Lower lobe of right lung (tissue), 2 donors: ENCODE data around the gene BCAM. TPM values are rescaled to one million over a fixed set of nuclear protein-coding genes. Genes with fewer than 3 reads are reported as not detected.

Source experiments
- ATAC-seq, 2 donors: fragments of 200-7000 bp; cut with Tn5 transposase; one replicate each; pipeline ENCODE4 v1.9.1; 2020 to 2022; ENCODE audit warnings: mild to moderate bottlenecking in 2 of 2, moderate library complexity in 2 of 2
- DNase-seq: peaks from one replicate; pipeline ENCODE4 v3.0.0-alpha.2; 2020
- H3K27ac ChIP-seq: fragments of 200-600 bp; one replicate; pipeline ENCODE4 v1.8.0; 2022
- H3K27me3 ChIP-seq: fragments of 200-600 bp; one replicate; pipeline ENCODE4 v1.8.0; 2022; ENCODE audit warnings: low read depth
- H3K36me3 ChIP-seq: fragments of 200-600 bp; one replicate; pipeline ENCODE4 v1.8.0; 2022; ENCODE audit warnings: mild to moderate bottlenecking
- H3K4me1 ChIP-seq: fragments of 200-600 bp; one replicate; pipeline ENCODE4 v1.8.0; 2022
- H3K4me3 ChIP-seq: fragments of 200-600 bp; one replicate; pipeline ENCODE4 v1.8.0; 2022; ENCODE audit warnings: mild to moderate bottlenecking
- H3K9me3 ChIP-seq: fragments of 200-600 bp; one replicate; pipeline ENCODE4 v1.8.0; 2022
- CTCF ChIP-seq: fragments of 200-600 bp; IDR thresholded peaks from one replicate; pipeline ENCODE4 v1.8.0; 2022; ENCODE audit warnings: antibody characterized with exemption, mild to moderate bottlenecking
- intact Hi-C: fragments of 100-400 bp; cut with DNase I; formaldehyde crosslinking; loops from one replicate; pipeline ENCODE4 v1.11.0; 2022
- total RNA-seq: library from RNA; stranded (reverse); fragmentation: NEBNext Ultra II Directional; extraction: Animal tissue kit (Norgen Biotek cat#: 25700); gene quantifications from one replicate; pipeline ENCODE4 v1.2.1, GENCODE V29; 2021
- donor health status: DM: no; HTN: yes; CAD: no; lungs with severe emphysema.

BCAM gene
- total RNA-seq, 1 donor from 2014 or later: 205 TPM

DNA sequence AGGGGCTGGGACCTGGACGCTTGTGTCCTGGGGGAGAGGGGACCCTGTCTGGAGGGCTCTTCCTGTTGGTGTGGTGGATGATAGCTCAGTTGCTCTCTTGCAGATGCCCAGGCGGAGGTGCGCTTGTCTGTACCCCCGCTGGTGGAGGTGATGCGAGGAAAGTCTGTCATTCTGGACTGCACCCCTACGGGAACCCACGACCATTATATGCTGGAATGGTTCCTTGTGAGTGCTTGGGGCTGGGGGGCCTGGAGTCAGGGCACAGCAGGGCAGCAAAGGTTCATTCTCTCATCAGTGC is 2.2 kb downstream of the BCAM start:
- H3K4me3 ChIP-seq: no peak overlapping the region
- intact Hi-C loops: no loop called here
- H3K9me3 ChIP-seq: no peaks in the 10 kb centered on the region
- DNase-seq (no peak), ATAC-seq (no peak)
- no peak overlapping the region for H3K27ac ChIP-seq
- H3K4me1 ChIP-seq: peaks cover 35% of the 10 kb centered on the region
- H3K36me3 ChIP-seq: peaks cover 43% of the 10 kb centered on the region
- TF ChIP-seq CTCF: no peak
- H3K27me3 ChIP-seq: no peaks in the 10 kb centered on the region

- peaks cover 31% of the 10 kb centered on the region for H3K4me1 ChIP-seq
- TF ChIP-seq CTCF: no peak
- H3K4me3 ChIP-seq: no peak overlapping the region
- no peak overlapping the region for H3K27ac ChIP-seq
- H3K36me3 ChIP-seq: peaks cover 43% of the 10 kb centered on the region
- ATAC-seq (no peak), DNase-seq (no peak)
- H3K9me3 ChIP-seq: no peaks in the 10 kb centered on the region
- intact Hi-C loops: no loop called here
- no peaks in the 10 kb centered on the region for H3K27me3 ChIP-seq
Observed at GRCh38 chr19:44812142-44812718, 3.3 kb downstream of the BCAM start.

GRCh38 chr19:44813070-44813840 is 4.4 kb downstream of the BCAM start:
- Histone ChIP-seq H3K4me3 (no peak overlapping the region), H3K4me1 (peaks cover 20% of the 10 kb centered on the region), H3K27me3 (no peaks in the 10 kb centered on the region), H3K9me3 (no peaks in the 10 kb centered on the region), H3K27ac (no peak overlapping the region), H3K36me3 (peaks cover 45% of the 10 kb centered on the region)
- TF ChIP-seq CTCF: no peak
- ATAC-seq (no peak), DNase-seq (no peak)
- intact Hi-C loops: no loop called here

GRCh38 chr19:44813841-44814470 is 5.1 kb downstream of the BCAM start:
- ATAC-seq: no peak
- H3K4me3 ChIP-seq: no peak overlapping the region
- intact Hi-C loops: no loop called here

DNA sequence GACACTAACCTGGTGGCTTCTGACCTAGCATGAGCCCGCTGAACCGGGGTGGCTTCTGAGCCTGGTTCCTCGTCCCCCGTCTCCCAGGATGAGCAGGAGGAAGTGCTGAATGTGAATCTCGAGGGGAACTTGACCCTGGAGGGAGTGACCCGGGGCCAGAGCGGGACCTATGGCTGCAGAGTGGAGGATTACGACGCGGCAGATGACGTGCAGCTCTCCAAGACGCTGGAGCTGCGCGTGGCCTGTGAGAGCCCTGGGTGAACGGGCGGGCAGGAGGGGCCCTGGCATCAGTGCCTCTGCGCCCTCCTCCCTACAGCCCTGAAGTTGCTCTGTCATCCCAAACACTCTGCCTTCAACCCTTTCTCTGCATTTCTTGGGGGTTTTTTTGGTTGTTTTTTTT is 5.6 kb downstream of the BCAM start:
- H3K27ac ChIP-seq: no peak overlapping the region
- H3K36me3 ChIP-seq: peaks cover 54% of the 10 kb centered on the region
- peaks cover 10% of the 10 kb centered on the region for H3K4me1 ChIP-seq
- no peaks in the 10 kb centered on the region for H3K9me3 ChIP-seq
- ATAC-seq: no peak
- no peaks in the 10 kb centered on the region for H3K27me3 ChIP-seq
- TF ChIP-seq CTCF: no peak
- no peak overlapping the region for H3K4me3 ChIP-seq
- DNase-seq: no peak
- intact Hi-C loops: no loop called here

More at GRCh38 chr19:44813841-44814470, 5.1 kb downstream of the BCAM start:
- TF ChIP-seq CTCF: no peak
- H3K36me3 ChIP-seq: peaks cover 49% of the 10 kb centered on the region
- H3K27me3 ChIP-seq: no peaks in the 10 kb centered on the region
- H3K4me1 ChIP-seq: peaks cover 15% of the 10 kb centered on the region
- H3K9me3 ChIP-seq: no peaks in the 10 kb centered on the region
- DNase-seq: no peak
- no peak overlapping the region for H3K27ac ChIP-seq
